Measurements from ENCODE around the gene RBM12.

RBM12 gene

GRCh38 chr20:35620818-35621559 lies 43.7 kb downstream of the RBM12 start:
- DNase-seq (ENCODE audit: low spot score): no peak

- DNase-seq (ENCODE audit: low spot score): peak; percentile 88
These were observed 45.3 kb downstream of the RBM12 start for GRCh38 chr20:35619196-35620095.

- no peak for DNase-seq (ENCODE audit: low spot score)
These were observed 46.2 kb downstream of the RBM12 start for GRCh38 chr20:35618263-35619131.

GRCh38 chr20:35617397-35618262 lies 47.1 kb downstream of the RBM12 start:
- DNase-seq (ENCODE audit: low spot score): no peak

GRCh38 chr20:35616465-35617396 lies 48.0 kb downstream of the RBM12 start:
- DNase-seq (ENCODE audit: low spot score): peak; percentile 25

GRCh38 chr20:35615667-35616464 lies 48.8 kb downstream of the RBM12 start, which contains the start of gene SPAG4:
Gene SPAG4 (plus strand): TSS chr20:35615829. CDS start chr20:35616004, 175 bp downstream.
- DNase-seq (ENCODE audit: low spot score): peak; percentile 99

- DNase-seq (ENCODE audit: low spot score): no peak
These were observed 53.2 kb downstream of the RBM12 start for GRCh38 chr20:35611482-35611881.

- no peak for DNase-seq (ENCODE audit: low spot score)
These were observed 53.8 kb downstream of the RBM12 start for GRCh38 chr20:35610833-35611427.

- peak; percentile 14 for DNase-seq (ENCODE audit: low spot score)
These were observed 57.5 kb downstream of the RBM12 start for GRCh38 chr20:35607003-35607735.

- no peak for DNase-seq (ENCODE audit: low spot score)
These were observed 58.6 kb downstream of the RBM12 start for GRCh38 chr20:35606127-35606526.

GRCh38 chr20:35604449-35604747 lies 60.3 kb downstream of the RBM12 start:
- DNase-seq (ENCODE audit: low spot score): no peak

- DNase-seq (ENCODE audit: low spot score): no peak
These were observed 60.8 kb downstream of the RBM12 start for GRCh38 chr20:35603695-35604448.

- DNase-seq (ENCODE audit: low spot score): no peak
These were observed 61.7 kb downstream of the RBM12 start for GRCh38 chr20:35602851-35603495.

- DNase-seq (ENCODE audit: low spot score): no peak
These were observed 62.7 kb downstream of the RBM12 start for GRCh38 chr20:35601990-35602389.

GRCh38 chr20:35600993-35601973 lies 63.4 kb downstream of the RBM12 start:
- DNase-seq (ENCODE audit: low spot score): no peak

Measured in LoVo (cell line).